HL-60 (cell line): ENCODE results near the gene HPD.

Source experiments
- DNase-seq, 2 experiments: peaks; one replicate each; pipeline ENCODE4 v3.0.0-alpha.2; 2010 to 2020; ENCODE audit warnings: low read depth in 1 of 2, low spot score in 1 of 2
- H3K27ac ChIP-seq: fragments of 250-450 bp; sonication (Bioruptor Pico); replicated peaks from 2 replicates; pipeline ENCODE4 v1.5.1; 2020; ENCODE audit warnings: mild to moderate bottlenecking, moderate library complexity
- H3K27me3 ChIP-seq: fragments of 250-450 bp; sonication (Bioruptor Pico); 2 replicates; pipeline ENCODE4 v1.5.1; 2021; ENCODE audit warnings: mild to moderate bottlenecking, moderate library complexity; ENCODE audit not compliant: insufficient read depth, poor library complexity, severe bottlenecking
- H3K4me3 ChIP-seq: replicated peaks from 2 replicates; pipeline ENCODE4 v1.5.1; 2011; ENCODE audit warnings: mild to moderate bottlenecking, control low read depth, low read length; ENCODE audit not compliant: insufficient read depth
- GABPA ChIP-seq: IDR thresholded peaks from 2 replicates; pipeline ENCODE4 v1.6.1; 2012; ENCODE audit warnings: low read depth
- POLR2AphosphoS5 ChIP-seq: IDR thresholded peaks from 2 replicates; pipeline ENCODE4 v1.6.1; 2012; ENCODE audit warnings: low read depth
- SPI1 ChIP-seq: IDR thresholded peaks from 2 replicates; pipeline ENCODE4 v1.6.1; 2012; ENCODE audit warnings: low read depth, mild to moderate bottlenecking, borderline replicate concordance
- TF ChIP-seq, protein P1 (sequence below): IDR thresholded peaks from 2 replicates; pipeline ENCODE4 v1.6.1; 2012; ENCODE audit warnings: low read depth; ENCODE audit not compliant: insufficient replicate concordance
- TF ChIP-seq, protein P2 (sequence below): IDR thresholded peaks from one replicate; pipeline ENCODE4 v1.5.1; 2011; ENCODE audit warnings: low read length, control low read depth, inconsistent platforms; ENCODE audit not compliant: insufficient read depth

The HPD gene

DNA sequence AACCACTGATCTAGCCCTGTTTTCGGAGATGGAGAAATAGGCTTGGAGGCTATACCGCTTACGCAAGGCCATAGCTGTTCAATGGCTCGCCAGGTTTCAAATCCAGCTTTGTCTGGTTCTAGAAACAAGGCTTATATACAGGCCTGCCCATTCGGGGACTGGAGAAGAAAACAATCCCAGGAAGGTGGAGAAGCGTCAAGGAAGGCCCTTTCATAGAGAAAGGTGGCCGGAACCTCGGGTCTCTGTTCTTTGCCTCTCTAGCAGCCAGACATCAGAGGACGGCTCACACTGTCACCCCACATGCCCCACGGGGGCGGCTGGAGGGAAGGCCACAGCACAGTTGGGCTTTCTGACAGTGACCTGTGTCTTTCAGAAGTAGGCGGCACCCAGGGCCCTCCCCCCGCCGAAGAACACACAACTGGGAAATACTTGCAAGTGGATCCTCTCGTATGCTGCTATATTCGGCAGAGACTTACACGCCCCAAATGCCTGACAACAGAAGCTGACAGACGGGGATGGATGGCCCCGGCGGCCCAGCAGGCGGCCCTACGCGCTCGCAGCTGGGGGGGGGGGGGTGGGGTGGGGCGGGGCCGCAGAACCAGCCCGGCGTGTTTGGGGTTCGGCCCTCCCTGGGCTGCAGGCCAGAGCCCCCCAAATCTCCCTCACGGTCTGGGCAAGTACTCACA lies 59.4 kb downstream of the HPD start:
- peak overlapping the region; percentile 44 for H3K4me3 ChIP-seq
- H3K27ac ChIP-seq: peak overlapping the region; percentile 99
- TF ChIP-seq, protein P1, sequence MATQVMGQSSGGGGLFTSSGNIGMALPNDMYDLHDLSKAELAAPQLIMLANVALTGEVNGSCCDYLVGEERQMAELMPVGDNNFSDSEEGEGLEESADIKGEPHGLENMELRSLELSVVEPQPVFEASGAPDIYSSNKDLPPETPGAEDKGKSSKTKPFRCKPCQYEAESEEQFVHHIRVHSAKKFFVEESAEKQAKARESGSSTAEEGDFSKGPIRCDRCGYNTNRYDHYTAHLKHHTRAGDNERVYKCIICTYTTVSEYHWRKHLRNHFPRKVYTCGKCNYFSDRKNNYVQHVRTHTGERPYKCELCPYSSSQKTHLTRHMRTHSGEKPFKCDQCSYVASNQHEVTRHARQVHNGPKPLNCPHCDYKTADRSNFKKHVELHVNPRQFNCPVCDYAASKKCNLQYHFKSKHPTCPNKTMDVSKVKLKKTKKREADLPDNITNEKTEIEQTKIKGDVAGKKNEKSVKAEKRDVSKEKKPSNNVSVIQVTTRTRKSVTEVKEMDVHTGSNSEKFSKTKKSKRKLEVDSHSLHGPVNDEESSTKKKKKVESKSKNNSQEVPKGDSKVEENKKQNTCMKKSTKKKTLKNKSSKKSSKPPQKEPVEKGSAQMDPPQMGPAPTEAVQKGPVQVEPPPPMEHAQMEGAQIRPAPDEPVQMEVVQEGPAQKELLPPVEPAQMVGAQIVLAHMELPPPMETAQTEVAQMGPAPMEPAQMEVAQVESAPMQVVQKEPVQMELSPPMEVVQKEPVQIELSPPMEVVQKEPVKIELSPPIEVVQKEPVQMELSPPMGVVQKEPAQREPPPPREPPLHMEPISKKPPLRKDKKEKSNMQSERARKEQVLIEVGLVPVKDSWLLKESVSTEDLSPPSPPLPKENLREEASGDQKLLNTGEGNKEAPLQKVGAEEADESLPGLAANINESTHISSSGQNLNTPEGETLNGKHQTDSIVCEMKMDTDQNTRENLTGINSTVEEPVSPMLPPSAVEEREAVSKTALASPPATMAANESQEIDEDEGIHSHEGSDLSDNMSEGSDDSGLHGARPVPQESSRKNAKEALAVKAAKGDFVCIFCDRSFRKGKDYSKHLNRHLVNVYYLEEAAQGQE: no peak
- TF ChIP-seq GABPA (no peak), POLR2AphosphoS5 (no peak), SPI1 (no peak)
- TF ChIP-seq, protein P2, sequence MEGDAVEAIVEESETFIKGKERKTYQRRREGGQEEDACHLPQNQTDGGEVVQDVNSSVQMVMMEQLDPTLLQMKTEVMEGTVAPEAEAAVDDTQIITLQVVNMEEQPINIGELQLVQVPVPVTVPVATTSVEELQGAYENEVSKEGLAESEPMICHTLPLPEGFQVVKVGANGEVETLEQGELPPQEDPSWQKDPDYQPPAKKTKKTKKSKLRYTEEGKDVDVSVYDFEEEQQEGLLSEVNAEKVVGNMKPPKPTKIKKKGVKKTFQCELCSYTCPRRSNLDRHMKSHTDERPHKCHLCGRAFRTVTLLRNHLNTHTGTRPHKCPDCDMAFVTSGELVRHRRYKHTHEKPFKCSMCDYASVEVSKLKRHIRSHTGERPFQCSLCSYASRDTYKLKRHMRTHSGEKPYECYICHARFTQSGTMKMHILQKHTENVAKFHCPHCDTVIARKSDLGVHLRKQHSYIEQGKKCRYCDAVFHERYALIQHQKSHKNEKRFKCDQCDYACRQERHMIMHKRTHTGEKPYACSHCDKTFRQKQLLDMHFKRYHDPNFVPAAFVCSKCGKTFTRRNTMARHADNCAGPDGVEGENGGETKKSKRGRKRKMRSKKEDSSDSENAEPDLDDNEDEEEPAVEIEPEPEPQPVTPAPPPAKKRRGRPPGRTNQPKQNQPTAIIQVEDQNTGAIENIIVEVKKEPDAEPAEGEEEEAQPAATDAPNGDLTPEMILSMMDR: no peak
- peak in 1 of 2 experiments; percentile 68 for DNase-seq
- no peaks in the 10 kb centered on the region for H3K27me3 ChIP-seq

DNA sequence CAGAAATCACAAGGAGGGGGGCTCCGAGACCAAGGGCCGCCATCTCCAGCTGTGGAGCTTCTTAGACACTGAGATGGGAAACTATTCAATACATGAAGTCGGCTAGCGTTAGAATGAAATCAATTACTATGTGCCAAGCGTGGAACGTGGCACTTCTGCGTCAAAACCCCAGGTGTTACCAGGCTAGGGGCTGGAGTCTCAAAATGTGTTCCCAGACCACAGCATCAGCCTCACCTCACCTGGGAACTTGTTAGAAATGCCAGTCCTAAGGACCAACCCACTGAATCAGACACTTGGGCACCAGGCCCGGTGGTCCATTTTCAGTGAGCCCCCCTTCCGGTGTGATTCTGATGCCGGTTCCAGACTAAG lies 59.9 kb downstream of the HPD start:
- no peak overlapping the region; the same call in 1 of the 2 replicates for H3K27ac ChIP-seq
- no peaks in the 10 kb centered on the region for H3K27me3 ChIP-seq
- no peak overlapping the region for H3K4me3 ChIP-seq
- DNase-seq: no peak
- no peak for TF ChIP-seq GABPA

DNA sequence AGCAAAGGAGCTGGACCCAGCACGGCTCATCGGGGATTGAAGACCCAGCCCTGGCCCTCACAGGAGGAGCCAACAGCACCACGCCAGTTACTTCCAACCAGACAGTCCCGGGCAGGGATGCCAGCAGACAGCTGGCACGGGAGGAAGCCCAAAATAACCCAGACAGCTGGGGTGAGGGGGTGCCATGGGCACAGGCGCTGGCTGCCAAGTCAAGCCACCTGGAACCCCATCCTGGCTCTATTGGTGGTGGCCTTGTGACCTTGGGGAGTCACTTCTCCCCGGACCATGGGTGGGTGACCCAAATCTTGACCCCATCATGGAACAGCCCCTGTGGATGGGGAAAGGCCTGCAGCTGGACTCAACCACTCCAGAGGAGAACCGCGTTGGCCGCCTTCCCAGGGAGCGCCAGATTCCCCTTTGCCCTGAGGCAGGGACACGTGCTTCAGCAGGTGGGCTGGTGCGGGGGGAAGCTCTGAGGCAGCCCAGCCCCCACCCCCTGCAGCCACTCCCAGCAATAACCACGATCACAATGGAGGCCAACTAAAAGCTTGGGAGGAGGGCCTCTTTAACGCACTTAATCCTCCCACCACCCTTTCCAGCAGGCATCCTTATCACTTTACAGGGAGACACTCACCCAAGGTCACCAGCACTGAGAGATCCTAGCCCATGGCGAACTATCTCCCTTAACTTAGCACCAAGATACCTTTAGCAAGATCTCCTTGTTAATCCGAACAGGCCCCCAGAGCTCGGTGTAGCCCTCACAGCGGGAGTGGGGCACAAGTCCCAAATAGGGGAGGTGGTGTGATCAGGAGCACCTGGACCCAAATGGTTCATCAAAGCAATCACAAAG lies 60.5 kb downstream of the HPD start:
- no peak overlapping the region for H3K27ac ChIP-seq
- H3K4me3 ChIP-seq: no peak overlapping the region
- TF ChIP-seq SPI1: no peak
- TF ChIP-seq, protein P1: no peak
- no peak for DNase-seq
- no peaks in the 10 kb centered on the region for H3K27me3 ChIP-seq

DNA sequence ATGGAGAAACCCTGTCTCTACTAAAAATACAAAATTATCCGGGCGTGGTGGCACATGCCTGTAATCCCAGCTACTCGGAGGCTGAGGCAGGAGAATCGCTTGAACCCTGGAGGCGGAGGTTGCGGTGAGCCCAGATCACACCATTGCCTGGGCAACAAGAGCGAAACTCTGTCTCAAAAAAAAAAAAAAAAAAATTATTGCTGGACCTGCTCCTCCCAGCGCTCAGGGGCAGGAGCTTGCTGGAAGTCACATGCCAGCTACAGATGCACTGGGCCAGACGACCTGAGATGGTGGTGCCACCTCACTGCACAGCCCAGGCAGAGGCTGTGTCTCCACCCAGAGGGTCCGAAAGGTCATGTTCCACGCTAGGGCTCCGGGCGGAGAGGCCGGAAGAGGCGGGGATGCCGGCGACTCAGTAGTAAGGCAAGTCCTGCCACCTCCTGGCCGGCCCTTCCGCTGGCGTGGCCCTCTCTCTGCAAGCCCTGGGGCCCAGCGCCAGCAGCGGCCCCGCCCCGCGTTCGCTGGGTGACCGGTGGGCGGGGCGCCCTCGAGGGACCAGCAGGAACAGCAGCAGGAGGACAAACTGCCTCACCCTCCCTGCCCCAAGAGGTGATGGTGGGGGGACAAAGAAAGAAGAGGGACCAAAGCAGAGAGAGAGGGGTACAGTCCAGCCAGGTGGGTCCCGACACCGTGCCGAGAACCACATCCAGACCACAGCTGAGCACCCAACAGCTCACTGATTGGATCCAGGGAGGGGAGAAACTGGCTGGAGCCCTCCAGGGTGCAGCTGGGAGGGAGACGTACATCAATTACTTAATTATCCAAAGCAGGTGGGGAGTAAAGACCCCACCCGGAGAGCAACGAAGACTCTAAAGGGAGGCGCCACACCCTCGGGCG lies 61.6 kb downstream of the HPD start:
- Histone ChIP-seq H3K4me3 (no peak overlapping the region), H3K27me3 (no peaks in the 10 kb centered on the region), H3K27ac (no peak overlapping the region)
- DNase-seq: no peak
- TF ChIP-seq, protein P1: no peak
- TF ChIP-seq SPI1 (no peak), POLR2AphosphoS5 (no peak), GABPA (no peak)
- TF ChIP-seq, protein P2: no peak
